ENCODE data around the gene HHLA2.
"Not testable (repeated sequence)": the region's sequence is repeated elsewhere in the genome, so short reads cannot be mapped to it uniquely, and the experiment has no call there.

Gene HHLA2

GRCh38 chr3:108343491-108343890 lies 47.1 kb downstream of the HHLA2 start:
- DNase-seq, result no peak

GRCh38 chr3:108345492-108346205 lies 49.3 kb downstream of the HHLA2 start:
- no peak for DNase-seq

DNA sequence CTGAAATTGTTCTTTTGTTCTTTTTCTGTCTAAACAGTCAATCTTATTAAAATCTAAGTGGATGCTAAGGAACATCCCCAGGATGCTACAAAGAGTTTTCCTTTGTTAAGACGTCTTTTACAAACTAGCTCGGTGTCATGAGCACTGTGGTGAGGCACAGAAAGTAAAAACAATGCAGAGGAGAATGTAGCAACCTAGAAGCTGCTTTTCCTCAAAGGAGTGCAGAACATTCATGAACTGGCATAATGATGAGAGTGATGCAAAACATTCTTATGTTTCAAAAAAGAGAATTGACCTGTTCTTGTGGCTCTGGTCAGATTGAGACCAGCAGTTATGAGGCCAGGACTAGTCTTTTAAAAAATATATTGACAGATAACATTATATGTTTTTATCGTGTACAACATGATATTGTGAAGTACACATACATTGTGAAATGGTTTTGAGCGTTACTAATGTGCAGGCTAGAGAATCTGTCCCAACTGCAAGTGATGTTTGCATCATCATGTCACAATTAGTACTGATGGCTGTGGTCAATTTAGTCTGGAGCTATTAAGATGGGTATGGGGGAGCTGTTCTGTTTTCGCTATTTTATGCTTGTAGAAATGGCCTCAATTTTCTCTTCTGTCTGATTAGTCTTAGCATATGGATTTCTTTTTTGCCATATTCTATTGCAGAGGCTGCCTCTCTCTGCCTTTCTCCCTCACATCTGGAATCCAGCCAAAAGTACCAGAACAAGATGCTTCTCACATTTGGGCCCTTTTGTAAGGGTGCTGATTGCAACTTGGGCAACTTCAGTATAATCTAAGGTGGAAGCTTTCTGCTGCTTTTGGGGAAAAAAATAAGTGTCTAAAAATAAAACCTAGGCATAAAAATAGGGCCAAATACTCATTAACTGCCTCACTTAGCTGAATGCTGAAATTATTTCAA lies 50.2 kb downstream of the HHLA2 start:
- DNase-seq, result no peak

- no peak for DNase-seq
Observed at GRCh38 chr3:108352176-108352575, 55.8 kb downstream of the HHLA2 start.

DNA sequence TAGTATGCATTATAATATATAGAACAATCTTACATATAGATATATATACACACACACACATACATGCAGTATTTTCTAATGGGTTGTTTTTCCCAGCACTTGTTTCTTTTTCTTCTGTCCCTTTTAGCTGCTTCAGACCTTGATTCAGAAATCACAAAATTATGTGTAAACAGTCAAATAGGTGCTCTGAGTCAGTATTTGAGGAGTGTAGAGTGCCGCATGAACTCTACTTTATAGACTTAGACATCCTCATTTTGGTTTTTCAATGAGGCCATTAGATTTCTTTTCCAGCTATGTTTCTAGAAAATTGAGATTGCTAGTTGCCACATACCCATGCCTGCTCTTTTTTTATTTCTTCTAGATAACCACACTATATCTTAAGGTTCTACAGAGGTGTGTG lies 58.2 kb downstream of the HHLA2 start:
- no peak for DNase-seq

GRCh38 chr3:108357042-108357441 lies 60.7 kb downstream of the HHLA2 start:
- no peak for DNase-seq

- no peak for DNase-seq
Observed at GRCh38 chr3:108359011-108359410, 62.7 kb downstream of the HHLA2 start.

DNA sequence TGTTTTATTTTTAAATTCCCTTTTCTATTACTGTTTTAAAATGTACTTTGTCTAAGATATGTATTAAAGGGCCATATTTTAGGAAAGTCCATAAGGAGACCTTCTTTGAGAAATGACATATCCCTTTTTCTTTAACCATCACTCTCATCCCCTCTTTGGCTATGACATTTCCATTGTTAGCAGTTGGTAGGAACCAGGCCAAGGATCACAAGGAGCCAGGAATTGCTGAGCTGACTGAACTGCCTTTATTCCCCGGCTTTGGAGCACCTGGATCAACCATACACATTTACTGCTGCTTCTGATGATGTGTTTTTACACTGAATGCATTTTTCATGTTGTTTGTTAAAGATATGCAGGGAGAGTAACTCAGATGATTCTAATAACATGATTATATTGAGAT lies 79.7 kb downstream of the HHLA2 start:
- no peak for DNase-seq

DNA sequence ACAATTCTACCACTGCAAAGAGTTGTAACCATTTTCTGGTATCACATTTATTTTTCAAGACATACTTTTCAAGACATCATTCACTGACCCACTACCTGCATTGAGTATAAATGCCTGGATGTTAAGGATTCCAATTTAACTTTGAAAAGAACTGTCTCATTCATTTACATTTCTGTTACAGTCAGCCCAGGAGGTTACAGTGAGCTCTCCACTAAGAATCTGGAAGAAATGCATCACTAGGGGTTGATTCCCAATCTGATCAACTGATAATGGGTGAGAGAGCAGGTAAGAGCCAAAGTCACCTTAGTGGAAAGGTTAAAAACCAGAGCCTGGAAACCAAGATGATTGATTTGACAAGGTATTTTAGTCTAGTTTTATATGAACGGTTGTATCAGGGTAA lies 81.0 kb downstream of the HHLA2 start:
- DNase-seq, result no peak

DNA sequence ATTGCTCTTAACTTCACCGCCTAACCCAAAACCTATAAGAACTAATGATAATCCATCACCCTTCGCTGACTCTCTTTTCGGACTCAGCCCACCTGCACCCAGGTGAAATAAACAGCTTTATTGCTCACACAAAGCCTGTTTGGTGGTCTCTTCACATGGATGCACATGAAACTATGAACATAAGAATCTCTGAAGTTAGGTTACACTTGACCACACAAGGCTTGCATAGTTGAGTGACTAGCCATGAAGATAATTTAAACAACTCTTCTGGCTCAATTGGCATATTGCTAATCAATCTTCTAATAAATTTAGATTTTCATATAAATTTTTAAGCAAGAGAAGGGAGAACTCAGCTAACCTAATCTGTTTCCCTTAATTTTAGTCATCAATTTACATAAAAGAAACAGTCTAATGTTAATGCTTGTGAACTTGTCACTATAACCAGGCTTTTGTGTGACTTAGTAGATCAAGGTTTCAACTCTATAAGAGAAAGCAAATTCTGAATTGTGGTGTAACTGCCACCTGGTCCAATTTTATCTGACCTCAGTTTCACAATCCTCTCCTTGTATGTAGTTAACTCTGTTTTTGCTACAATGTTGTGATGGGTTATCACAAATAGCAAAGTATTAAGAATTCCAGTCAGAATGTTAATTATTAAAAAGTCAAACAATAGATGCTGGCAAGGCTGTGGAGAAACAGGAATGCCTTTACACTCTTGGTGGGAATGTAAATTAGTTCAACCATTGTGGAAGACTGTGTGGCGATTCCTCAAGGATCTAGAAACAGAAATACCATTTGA lies 82.0 kb downstream of the HHLA2 start:
- no peak for DNase-seq

DNA sequence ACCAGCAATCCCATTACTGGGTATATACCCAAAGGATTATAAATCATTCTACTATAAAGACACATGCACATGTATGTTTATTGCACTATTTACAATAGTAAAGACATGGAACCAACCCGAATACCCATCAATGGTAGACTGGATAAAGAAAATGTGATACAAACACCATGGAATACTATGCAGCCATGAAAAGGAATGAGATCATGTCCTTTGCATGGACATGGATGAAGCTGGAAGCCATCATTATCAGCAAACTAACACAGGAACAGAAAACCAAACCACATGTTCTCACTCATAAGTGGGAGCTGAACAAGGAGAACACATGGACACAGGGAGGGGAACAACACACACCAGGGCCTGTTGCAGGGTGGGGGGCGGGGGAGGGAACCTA lies 82.6 kb downstream of the HHLA2 start:
- not testable (repeated sequence) for DNase-seq

- no peak for DNase-seq
Observed at GRCh38 chr3:108380128-108380795, 83.9 kb downstream of the HHLA2 start.

DNA sequence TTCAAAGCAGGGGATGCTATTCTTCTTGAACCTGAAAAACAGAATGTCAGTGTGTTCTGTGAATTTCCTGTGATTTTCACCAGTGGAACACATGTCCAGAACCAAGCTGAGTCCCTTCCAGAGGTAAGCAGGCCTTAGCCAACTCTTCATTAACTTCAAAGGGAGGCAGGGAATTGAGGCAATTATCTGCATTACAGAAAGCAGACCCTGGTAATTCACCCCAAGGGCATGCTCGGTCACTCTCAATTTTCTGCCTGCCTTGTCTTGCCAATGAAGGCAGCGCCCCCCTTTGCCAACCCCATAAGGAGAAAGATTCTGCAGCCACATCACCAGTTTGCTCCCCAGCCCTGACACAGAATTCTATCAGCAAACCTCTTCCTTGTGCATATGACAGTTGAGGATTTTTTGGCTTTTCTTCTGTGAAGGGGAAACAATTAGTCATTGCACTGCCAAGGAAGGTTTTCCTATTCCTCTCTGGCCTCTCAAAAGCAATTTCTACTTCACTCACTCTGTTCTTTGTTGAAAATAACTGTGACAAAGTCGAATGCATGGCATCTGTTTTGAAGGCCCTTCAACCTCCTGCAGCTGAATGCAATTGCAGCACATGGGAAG lies 85.3 kb downstream of the HHLA2 start:
- DNase-seq, result no peak

DNA sequence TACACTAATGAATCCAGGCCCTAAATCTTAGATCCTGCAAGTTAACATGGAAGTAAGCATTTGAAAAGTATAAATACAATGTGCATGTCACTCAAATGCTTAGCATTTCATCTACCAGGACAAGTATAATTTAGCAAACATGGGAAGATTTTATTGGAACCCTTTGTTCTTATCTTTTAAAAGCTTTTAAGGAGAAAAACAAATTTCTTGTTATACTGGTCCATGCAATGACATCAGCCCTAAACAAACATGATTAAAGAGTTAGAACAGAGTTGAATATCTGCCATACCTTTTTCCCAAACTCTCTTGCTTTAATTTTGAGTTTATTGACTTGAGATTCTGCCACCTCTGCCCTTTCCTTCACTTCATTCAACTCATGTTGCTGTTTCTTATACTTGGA lies 87.0 kb downstream of the HHLA2 start:
- DNase-seq, result no peak

DNA sequence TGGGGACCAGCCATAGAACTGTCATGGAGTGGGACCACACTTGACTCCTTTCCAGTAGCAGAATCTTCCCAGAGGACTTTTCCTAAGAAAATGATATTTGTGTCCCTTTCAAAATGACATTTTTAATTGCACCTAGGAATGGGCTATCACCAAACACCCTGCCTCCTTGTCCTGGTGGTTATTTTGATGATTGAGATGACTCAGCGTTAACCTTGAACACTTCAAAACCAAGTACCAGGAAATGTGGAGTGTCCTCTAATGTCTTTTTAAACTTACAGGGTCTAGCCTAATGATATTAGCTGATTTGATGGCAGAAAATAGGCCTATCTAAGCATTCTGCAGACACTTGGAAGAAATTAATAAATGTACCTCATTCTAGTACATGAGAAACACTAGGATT lies 90.7 kb downstream of the HHLA2 start:
- no peak for DNase-seq

- peak; percentile 16 for DNase-seq
Observed at GRCh38 chr3:108388136-108389132, 92.1 kb downstream of the HHLA2 start.

DNA sequence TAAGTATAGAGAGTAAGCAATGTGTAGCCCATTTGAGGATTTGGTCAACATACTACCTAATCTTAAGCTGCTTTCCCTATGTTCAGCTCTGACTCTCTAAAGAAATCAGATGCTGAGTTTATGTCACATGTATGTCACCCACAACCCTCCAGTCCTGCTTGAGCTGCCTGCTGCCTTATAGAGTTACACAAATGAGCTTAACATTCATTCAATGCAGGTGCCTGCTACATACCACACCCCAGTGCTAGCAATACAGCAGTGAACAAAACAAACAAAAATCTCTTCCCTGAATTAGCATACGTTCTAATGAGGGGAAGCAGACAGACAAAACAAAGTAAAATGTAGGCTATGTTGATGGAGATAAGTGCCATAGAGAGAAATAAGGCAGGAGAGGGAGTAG lies 93.0 kb downstream of the HHLA2 start:
- DNase-seq, result no peak

GRCh38 chr3:108391917-108392593 lies 95.7 kb downstream of the HHLA2 start:
- DNase-seq, result peak; percentile 50

DNA sequence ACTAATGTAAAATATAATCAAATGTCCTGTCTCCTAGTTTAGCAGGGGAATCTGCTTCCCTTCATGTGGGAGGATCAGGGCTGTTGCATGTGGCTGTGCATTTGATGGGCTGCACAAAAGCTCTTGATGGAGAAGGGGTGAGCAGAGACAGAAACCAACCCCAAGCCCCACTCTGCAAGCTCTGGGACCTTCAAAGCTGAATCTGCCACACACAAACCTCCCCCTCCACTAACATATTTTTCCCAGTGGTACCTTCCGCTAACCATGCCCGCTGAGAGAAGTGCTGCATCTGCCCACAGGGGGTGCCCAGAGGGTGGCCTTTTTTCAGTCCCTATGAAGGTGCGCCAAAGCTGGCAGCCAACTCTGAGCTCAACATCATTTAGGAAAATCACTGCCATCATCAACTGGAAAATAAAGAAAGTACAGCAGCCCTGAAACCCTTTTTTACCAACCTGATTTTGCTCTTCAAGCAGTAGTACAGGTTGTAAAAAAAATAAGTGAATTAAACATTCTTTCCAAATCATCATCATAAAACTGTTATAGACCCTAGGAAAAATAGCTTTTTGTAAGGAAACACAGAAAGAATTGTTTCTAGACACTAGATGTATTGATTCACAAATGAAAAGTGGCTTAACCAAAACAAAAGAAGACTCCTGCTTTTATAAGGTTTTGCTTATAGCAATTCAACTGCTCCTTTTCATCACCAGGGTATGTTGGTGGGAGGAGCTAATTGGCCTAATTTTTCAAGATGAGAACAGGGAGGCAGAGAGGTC lies 97.0 kb downstream of the HHLA2 start:
- no peak for DNase-seq
